Epidermal melanocyte (primary cell): ENCODE results near the gene DEPDC4.
"Not testable (repeated sequence)": the region's sequence is repeated elsewhere in the genome, so short reads cannot be mapped to it uniquely, and the experiment has no call there.

ENCODE experiments used
- DNase-seq: peaks from one replicate; pipeline ENCODE4 v3.0.0; 2011; ENCODE audit warnings: low spot score; ENCODE audit not compliant: insufficient read length

The DEPDC4 gene

GRCh38 chr12:100265107-100265506 is 1.8 kb downstream of the DEPDC4 start:
- DNase-seq, result not testable (repeated sequence)

GRCh38 chr12:100263131-100263530 is 3.7 kb downstream of the DEPDC4 start:
- DNase-seq, result no peak

GRCh38 chr12:100258127-100258526 is 8.8 kb downstream of the DEPDC4 start:
- no peak for DNase-seq

- DNase-seq, result no peak
Measured at GRCh38 chr12:100254876-100255275, 12.0 kb downstream of the DEPDC4 start.

GRCh38 chr12:100253437-100253836 is 13.4 kb downstream of the DEPDC4 start:
- no peak for DNase-seq

GRCh38 chr12:100251917-100252316 is 15.0 kb downstream of the DEPDC4 start:
- DNase-seq, result no peak

- DNase-seq, result no peak
Measured at GRCh38 chr12:100249941-100250340, 16.9 kb downstream of the DEPDC4 start.

GRCh38 chr12:100248886-100249285 is 18.0 kb downstream of the DEPDC4 start:
- no peak for DNase-seq

GRCh38 chr12:100247765-100248164 is 19.1 kb downstream of the DEPDC4 start:
- no peak for DNase-seq

GRCh38 chr12:100243137-100243536 is 23.7 kb downstream of the DEPDC4 start:
- DNase-seq, result no peak

- DNase-seq, result no peak
Measured at GRCh38 chr12:100239589-100239988, 27.3 kb downstream of the DEPDC4 start.

- DNase-seq, result no peak
Measured at GRCh38 chr12:100238801-100239200, 28.1 kb downstream of the DEPDC4 start.

- DNase-seq, result peak; percentile 31
Measured at GRCh38 chr12:100234591-100235304, 32.1 kb downstream of the DEPDC4 start.

GRCh38 chr12:100234166-100234565 is 32.7 kb downstream of the DEPDC4 start:
- no peak for DNase-seq

- DNase-seq, result not testable (repeated sequence)
Measured at GRCh38 chr12:100231873-100232272, 35.0 kb downstream of the DEPDC4 start.

- no peak for DNase-seq
Measured at GRCh38 chr12:100229876-100230275, 37.0 kb downstream of the DEPDC4 start.

GRCh38 chr12:100229036-100229635 is 37.7 kb downstream of the DEPDC4 start:
- DNase-seq, result no peak

- DNase-seq, result no peak
Measured at GRCh38 chr12:100225491-100225890, 41.4 kb downstream of the DEPDC4 start.

- not testable (repeated sequence) for DNase-seq
Measured at GRCh38 chr12:100222173-100222572, 44.7 kb downstream of the DEPDC4 start.

- DNase-seq, result no peak
Measured at GRCh38 chr12:100221523-100221922, 45.4 kb downstream of the DEPDC4 start.

GRCh38 chr12:100219328-100220109 is 47.4 kb downstream of the DEPDC4 start:
- DNase-seq, result no peak

GRCh38 chr12:100216337-100216736 is 50.5 kb downstream of the DEPDC4 start:
- no peak for DNase-seq
